ENCODE results near the gene PRRX1.
A peak's percentile ranks its signal among the peaks of the same experiment; 100 is the strongest.

The PRRX1 gene

DNA sequence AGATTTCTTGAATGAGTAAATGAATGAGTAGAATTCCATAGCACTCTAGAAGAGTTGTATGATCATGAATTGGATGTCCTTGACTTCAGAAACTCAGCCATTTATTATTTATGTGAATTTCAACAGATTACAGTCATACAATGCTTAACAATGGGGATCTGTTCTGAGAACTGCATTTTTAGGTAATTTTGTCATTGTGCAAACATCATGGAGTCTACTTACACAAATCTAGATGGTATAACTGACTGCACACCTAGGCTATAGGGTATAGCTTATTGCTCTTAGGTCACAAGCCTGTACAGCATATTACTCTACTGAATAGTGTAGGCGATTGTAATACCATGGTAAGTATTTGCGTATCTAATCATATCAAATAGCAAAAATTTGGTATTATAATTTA lies 59.6 kb downstream of the PRRX1 start:
- no peak for DNase-seq

DNA sequence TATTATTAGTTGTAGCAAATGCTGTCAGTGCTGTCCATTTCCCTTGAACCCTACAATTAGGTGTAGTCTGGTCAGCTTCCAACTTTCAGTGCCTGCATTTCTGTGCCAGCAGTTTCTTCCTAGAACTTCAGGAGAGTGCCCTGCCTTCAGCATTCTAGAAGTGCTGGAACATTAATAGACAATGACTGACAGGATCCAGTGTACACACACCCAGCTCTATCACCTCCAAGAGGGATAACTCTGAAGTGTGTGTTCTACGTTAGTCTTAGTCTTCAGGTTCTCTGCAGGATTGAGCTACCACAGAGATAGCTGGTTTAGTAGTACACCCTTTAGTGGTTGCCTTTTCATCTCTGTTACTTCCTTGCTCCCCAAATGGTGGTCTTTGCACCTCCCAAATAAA lies 61.4 kb downstream of the PRRX1 start:
- no peak for DNase-seq

DNA sequence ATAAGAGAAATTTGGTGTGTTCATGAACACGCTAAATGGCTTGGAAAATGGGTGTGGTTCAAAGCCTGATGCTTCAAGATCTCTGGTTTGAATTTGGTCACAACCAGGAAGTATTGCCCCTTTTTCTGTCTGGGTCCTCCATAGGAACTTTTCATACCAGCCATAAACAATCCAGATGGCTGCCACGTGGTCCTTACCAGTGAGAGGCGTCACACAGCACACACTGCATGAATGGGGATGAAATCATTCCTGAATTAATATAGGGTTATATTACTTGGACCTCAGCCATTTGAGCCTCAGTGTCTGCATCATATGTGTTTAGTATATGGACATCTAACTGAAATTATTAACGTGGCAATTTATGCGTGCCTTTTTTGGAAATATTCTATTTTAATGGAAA lies 64.0 kb downstream of the PRRX1 start:
- DNase-seq: no peak

DNA sequence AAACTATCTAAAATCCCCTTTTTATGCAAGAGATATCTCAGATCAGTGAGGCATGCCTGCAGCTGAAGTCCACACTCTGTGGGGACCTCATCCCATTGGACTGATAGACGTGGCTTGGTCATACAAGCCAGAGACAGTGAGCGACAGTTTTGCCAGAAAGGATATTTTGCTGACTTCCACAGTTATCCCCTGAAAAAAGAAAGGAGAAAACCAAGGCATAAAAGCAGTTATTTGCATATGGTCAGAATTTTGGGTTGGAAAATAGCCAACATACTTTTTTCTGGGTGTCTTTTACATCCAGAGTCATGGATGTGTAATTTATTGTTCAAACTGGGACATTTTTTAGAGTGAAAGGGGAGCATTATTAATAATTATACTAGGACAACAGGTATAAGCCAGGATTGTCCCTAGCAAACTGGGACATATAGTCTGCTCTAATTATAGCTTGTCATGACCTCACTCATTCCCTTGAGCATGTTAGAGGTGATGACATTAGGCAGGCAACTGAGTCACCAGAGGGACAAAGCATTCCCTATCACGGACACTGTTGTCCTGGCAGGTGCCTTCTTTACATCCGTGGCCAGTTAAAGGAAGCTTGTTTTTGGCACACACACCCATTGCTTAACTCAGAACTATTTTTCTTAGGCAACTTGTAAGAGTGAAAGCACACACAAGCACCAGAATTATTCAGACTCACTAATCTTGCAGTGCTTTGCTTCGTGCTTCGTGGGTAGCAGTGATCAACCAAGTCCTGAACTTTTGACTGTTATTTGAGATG lies 65.5 kb downstream of the PRRX1 start:
- no peak for DNase-seq

DNA sequence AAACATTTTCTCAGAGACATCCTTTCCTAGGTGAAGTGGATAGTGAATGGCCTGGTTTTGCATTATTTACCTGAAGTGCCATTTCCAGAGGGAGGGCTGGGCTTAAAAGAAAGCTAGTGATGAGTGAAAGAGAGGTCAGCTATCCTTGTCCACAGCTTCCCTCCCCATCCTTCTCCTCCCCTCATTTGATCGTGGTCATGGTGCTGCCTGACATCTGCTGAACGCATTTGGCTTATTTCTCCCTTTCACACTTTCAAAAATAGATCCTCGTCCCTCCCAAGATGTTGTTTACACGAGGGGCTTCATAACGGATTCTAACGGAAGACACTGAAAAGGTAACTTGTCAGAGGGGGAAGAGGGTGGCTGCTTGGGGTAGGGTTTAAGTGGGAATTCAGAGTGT lies 66.1 kb downstream of the PRRX1 start:
- DNase-seq: peak in 1 of 3 experiments; percentile 59

DNA sequence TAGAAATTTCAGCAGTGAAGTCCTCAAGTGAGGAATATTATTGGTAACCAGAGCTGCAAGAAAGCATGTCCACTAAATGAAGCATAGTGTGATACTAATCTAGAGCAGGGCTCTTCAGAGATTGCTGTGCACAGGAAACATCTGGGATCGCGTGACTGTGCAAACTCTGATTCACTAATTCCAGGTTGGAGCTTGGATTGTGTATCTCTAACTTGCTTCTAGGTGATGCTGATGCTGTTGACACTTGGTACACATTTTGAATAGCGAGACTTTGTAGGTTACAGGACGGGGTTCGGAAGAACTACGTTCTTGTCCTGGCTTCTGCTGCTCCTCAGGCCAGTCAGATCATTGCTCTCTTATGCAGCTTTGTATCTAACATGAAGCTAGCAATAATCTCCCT lies 66.5 kb downstream of the PRRX1 start:
- DNase-seq: peak in 1 of 3 experiments; percentile 35

DNA sequence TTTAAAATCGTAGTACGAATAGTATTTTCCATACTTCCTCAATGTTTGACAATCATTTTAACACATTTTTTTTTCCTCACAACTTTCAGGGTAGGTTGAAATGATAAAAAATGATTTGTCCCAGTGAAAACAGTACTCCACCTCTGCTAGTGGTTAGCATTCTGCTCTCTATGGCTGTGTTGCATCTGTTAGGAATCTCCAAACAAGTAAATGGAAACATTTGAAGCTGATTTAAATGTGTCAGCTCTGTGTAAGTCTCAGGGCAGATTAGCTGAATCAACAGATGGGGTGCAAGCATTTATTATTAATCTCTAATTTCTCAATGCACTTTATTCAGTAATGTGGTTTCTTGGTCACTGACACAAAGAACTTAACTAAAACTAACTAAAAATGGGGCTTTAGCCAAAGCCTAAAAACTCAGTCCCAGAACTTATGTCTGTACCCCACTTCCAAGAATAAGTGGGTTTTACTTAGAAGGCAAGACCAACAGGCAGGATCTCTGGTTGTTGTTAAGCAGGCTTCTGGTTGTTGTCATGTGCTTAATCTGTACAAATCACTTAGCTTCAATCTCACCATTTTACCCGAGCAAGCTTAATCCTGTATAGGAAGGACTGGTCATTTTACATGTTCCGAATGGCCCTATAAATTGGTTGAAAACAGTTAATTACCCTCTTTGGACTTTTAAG lies 67.8 kb downstream of the PRRX1 start:
- DNase-seq: no peak

DNA sequence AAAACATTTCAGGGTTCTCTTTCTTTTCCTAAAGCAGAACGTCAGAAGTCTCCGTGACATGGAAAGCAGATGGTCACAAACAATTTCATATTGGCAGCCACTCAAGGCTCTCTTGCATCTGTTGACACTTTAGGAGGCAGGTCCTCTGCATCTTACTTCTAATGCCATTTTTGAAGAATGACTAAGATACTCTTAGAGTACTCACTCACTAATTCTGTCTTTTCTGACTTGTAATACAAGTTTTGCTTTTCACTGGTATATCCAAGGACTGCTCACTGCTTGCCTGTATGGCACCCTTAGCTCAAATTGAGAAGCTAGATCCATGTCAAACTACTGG lies 68.3 kb downstream of the PRRX1 start:
- no peak for DNase-seq

DNA sequence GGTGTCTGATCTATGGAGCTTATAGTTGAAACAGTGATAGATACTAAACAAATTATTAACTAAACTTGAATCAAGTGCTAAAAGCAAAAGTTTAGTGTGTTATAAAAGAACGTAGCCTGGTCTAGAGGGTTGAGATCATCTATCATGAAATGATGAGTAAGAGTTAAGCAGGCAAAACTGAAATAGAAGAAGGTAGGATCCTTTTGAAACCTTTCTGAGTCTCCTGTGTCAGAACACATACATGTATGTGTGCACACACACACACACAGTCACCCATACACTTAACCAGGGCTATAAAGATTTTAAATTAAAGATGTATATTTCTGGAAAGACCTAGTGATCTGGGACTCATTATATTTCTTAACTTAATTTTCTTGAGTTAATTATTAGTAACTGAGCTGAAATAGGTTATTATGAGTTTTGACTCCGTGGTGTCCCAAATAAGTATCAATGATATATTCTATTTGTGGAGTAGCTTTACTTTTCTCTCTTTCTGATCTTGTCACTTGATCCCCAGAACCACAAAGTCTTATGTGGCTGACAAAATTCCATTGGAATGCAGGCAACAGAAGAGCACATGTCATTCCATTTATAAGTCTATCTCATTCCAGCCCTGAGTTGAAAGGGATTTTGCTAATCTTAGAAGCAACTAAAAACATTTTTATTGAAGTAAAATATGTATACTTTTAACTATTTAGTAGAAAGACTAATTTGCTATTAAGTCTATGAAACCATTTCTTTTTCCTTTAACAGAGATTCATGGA lies 70.7 kb downstream of the PRRX1 start:
- DNase-seq: no peak

DNA sequence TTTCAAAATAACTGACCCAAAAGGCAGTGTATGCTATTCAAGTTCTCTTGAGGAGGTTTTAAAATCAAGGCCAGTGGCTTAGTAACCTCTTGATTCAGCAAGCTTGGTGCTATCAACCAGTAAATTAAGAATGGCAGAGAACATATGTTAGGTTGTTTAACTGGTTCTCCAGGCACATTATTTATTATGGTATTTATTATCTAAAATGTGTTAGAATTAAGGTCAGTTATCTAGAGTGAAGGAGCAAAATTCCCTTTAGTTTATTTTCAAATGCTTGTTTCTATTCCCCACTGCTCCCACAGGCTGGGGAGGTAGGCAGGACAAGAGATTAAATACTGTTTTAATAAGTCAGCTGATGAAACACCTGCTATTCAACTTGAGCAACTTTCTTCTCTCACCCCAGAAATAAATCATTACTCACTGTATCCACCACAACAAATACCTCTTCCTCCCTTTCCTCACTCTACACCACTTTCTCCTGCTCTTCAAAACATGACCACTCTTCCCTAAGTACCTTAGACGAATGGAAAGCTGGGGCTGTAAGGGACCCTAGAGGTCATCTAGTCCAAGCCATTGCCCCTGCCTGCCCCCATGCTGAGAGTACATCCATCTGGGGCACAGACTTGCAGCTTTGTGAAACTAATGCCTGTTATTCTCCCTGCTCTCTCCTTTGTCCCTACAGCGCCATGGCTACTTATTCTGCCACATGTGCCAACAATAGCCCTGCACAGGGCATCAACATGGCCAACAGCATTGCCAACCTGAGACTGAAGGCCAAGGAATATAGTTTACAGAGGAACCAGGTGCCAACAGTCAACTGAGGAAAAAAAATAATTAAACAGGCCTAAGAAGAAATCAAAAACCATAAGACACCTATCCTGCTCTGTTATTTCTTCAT lies 71.7 kb downstream of the PRRX1 start:
- DNase-seq: no peak

DNA sequence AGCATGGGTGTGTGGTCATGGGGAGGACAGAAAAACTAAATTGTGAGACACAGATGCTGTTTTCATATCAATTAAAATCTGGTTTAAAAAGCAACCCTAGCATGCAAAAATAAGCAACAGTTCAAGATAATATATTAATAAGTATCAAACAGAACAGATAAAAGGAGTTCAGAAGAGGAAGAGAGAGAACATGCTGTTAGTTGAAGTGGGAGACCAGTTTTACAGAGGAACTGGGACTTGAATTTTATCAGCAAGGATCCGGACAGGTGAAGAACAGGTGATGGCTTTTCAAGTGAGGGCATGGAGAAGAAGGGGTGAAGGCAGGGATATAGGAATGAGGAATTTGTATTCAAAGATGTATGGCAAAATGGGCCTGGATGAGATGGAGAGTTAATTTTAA lies 75.9 kb downstream of the PRRX1 start:
- no peak for DNase-seq

DNA sequence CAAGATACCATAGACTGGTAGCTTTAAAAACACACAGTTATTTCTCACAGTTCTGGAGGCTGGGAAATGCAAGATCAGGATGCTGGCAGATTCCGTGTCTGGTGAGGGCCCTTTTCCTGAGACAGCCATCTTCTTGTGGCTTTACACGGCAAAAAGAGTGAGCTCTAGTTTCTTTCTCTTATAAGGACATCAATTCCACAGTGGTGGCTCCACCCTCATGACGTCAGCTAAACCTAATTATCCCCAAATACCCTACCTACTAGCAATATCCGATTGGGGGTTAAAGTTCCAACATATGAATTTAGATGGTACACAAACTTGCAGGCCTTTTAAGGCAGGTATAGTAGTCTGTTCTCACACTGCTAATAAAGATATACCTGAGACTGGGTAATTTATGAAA lies 77.7 kb downstream of the PRRX1 start:
- DNase-seq: no peak

DNA sequence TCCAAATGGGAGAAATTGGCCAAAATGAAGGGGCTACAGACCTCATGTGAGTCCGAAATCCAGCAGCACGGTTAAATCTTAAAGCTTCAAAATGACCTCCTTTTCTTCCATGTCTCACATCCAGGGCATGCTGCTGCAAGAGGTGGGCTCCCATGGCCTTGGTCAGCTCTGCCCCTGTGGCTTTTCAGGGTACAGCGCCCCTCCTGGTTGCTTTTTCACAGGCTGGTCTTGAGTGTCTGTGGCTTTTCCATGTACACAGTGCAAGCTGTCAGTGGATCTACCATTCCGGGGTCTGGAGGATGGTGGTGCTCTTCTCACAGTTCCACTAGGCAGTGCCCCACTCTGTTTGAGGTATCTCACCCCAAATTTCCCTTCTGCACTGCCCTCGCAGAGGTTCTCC lies 78.7 kb downstream of the PRRX1 start:
- no peak for DNase-seq

DNA sequence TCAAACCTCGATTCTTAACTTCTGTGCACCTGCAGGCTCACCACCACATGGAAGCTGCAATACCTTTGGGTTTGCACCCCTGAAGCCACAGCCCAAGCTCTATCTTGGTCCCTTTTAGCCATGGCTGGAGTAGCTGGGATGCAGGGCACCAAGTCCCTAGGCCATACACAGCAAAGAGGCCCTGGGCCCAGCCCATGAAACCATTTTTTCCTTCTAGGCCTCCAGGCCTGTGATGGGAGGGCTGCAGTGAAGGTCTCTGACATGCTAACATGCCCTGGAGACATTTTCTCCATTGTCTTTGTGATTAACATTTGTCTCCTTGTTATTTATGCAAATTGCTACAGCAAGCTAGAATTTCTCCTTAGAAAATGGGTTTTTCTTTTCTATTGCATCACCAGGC lies 79.2 kb downstream of the PRRX1 start:
- no peak for DNase-seq

DNA sequence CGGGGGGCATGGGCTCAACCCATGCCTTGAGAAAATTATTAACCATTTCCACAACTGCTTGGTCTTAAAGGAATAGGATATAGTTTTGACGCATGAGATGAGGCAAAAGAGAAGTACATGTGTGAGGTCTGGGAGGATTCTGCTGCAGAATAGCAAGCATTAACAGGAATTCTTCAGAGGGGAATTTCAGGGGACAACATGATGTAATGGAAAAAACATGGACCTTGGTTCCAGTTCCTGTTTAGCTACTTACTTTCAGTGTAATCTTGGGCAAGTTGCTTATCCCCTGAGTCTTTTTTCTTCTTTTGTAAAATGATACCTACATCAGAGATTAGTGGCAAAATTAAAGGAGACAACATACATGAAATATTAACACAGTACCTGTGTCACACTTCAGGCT lies 85.6 kb downstream of the PRRX1 start:
- DNase-seq: no peak

DNA sequence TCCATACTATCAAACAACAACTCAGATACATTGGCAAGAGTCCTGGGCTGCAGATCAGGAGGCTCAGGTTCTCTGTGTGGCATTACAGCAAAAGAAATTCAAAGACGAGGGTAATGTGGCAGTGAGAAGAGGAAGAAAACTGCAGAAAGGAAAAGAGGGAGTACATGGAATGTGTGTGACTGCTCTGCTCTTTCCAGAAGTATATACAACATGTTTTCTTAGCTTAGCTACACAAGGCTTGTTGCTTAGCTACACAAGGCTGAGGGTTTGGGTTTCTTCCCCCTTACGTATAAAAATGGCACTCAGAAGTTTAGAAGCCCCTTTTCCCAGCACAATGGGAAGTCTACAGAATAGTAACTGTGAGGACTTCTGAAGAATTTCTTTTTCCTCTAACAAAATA lies 86.0 kb downstream of the PRRX1 start:
- no peak for DNase-seq

DNA sequence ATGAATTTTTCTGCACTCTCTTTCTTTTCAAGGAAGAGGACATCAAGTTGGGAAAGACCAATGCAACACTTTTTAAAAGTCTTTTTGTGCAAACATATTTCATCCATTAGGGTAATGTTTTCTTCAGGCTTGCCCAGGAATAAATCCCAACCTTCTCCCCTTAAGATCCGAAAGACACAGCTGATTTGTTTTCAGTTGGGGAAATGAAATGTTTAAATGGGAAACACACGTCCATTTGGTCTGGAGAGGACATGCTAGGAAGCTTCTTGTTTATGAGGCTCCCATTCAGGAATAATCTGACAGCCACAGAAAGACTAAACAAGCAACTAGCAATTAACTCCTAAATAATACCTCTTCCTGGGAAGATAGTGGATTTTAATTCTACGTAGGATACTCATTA lies 91.9 kb downstream of the PRRX1 start:
- no peak for DNase-seq

DNA sequence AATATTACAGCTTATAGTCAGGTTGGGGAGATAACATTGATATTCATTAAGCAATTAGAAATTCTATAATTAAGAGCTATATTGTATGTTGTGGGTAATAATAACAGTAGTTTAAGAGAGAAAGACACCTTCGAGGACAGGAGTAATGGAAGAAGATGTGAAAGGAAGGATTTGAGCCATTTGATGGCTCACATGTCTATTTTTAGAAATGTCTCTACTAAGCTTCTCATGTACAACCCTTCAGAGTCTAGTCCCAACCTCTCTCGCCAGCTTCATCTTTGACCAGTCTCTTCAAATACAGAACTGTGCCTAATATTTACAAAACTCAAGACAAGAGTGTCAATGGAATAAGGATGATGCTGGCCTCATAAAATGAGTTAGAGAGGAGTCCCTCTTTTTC lies 95.1 kb downstream of the PRRX1 start:
- DNase-seq: no peak

DNA sequence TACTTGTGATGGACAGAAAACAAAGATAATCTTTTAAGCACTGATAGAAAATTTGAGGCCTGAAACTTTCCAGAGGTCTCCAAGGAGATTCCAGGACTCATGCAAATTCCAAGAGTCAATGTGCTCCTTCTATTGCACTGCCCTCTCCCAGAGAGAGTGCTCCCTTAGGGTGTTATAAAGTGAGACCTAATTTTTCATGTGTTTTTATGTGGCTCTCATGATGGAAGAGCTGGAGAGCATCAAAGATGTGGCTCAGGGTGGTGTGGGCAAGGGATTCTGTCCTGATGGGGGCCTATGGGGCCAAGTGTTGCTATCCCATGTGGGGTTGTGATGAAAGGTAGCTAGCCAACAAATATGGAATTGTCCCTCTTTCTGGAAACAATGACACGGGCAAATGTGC lies 101.3 kb downstream of the PRRX1 start:
- peak in 1 of 3 experiments; percentile 33 for DNase-seq

DNA sequence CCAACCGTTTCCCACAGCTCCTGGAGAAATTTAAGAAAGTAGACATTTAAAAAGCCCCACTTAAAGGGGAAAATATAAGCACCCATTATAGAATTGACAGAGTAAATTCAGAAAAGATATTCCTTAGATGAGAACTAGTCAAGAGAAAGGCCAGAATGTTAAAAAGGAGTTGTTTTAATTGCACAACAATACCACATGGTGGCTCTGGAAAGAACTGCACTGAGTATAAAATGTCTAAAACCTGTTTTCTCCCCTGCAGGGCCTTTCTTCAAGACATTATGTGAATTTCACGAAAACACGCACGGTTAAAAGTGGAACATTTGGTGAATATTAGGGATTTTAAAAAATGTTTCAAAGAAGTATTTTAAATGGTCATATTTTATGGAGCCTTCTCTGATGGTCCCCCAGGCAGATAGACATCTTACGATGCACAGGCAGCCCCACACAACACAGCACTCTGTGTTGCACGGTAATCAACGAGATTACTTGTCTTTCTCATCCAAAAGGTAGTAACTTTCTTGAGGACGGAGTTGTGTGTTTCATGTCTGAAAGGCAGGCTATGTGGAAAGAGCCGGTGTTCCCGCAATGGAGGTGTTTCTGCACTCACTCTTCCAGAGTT lies 101.9 kb downstream of the PRRX1 start:
- DNase-seq: peak in 1 of 3 experiments; percentile 39

DNA sequence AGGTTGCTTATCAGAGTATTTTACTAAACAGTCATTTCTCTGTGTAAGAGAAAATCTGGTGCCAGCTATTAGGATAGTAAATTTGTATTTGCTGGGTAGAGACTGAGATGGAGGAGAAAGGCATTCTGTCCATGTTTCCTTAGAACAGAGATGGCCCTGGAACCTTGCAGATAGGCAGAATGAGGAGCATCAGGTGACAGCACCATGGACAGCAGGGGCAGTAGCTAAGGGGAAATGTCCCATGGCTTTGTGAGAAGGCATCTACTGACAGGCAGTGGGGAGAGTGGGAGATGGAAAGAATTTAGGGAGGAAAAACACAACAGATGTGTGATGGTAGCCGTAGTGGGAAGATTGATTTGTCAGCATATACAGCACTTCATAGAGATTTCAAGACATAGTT lies 105.0 kb downstream of the PRRX1 start:
- DNase-seq: no peak

DNA sequence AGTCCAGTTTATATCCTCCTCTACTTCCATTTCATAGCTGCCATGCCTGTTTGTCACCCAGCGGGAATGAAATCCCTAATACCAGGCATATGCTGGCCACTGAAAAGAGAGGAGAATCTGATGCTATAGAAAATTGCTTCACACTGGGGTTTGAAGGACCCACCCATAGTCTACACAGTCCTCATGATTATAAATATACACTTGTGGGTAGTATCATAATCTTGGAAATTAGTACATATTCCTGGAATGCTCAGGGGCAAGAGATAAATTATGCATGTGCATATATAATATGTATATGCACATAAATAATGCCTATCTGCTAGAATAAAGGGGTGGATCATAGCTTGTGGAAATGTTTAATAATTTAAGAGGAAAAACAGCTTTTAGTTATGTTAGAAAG lies 105.8 kb downstream of the PRRX1 start:
- DNase-seq: no peak

DNA sequence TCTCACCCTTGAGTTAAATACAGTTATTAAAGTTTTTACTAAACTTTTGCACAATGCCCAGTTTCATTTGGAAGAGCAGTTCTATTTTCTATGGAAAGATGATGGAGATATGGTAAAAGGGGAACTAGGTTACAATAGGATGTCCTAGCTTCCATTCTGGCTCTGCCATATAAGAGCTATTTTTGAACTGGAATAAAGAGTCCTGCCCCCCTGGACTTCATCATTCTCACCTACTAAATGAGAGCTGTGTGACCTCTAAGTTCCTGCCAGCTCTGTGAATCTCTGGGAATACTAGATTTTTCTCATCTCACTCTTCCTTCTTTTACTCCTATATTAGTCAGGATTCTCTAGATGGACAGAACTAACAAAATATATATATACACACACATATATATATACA lies 106.3 kb downstream of the PRRX1 start:
- no peak for DNase-seq
